Activated B cell treated with CpG ODN at 0.5 μM for 24 hours (primary cell): ENCODE data around the gene RXRG. TPM values are rescaled to one million over a fixed set of nuclear protein-coding genes. Genes with fewer than 3 reads are reported as not detected.

Experiments used
- ATAC-seq: fragments of 200-7000 bp; cut with Tn5 transposase; one replicate; pipeline ENCODE4 v1.10.0; 2021; ENCODE audit warnings: low read depth, mild to moderate bottlenecking, moderate library complexity
- CTCF ChIA-PET: fragments of 350-600 bp; sonication (Branson Sonifier 250); formaldehyde crosslinking; loops from one replicate; lab custom pipeline; 2021; ENCODE audit warnings: antibody characterized with exemption; lab: Charles Lee
- POLR2A ChIA-PET: fragments of 350-600 bp; sonication (Branson Sonifier 250); formaldehyde crosslinking; loops from one replicate; lab custom pipeline; 2021; ENCODE audit warnings: antibody characterized with exemption; lab: Charles Lee
- DNase-seq: peaks from one replicate; pipeline ENCODE4 v3.0.0; 2022
- H3K27ac Mint-ChIP-seq: one replicate; pipeline ENCODE4 v1.8.0; 2020; ENCODE audit warnings: mixed read lengths
- H3K27me3 Mint-ChIP-seq: one replicate; pipeline ENCODE4 v1.8.0; 2021; ENCODE audit warnings: mixed read lengths
- H3K36me3 Mint-ChIP-seq: one replicate; pipeline ENCODE4 v1.8.0; 2021; ENCODE audit warnings: low read depth, mixed read lengths
- H3K4me1 Mint-ChIP-seq: one replicate; pipeline ENCODE4 v1.8.0; 2021; ENCODE audit warnings: mixed read lengths
- H3K4me3 Mint-ChIP-seq: one replicate; pipeline ENCODE4 v1.8.0; 2020; ENCODE audit warnings: mild to moderate bottlenecking, mixed read lengths
- H3K9me3 Mint-ChIP-seq: one replicate; pipeline ENCODE4 v1.8.0; 2020; ENCODE audit warnings: mixed read lengths
- intact Hi-C: fragments of 100-400 bp; cut with micrococcal nuclease; formaldehyde crosslinking; loops from one replicate; pipeline ENCODE4 v1.15.1; 2024
- total RNA-seq: library from RNA; stranded (reverse); gene quantifications from 2 replicates; pipeline ENCODE4 v1.2.3, GENCODE V29; 2022
- TF ChIP-seq, protein P1 (sequence below): fragments of 200-600 bp; IDR thresholded peaks from one replicate; pipeline ENCODE4 v1.8.0; 2022; ENCODE audit warnings: antibody characterized with exemption, mild to moderate bottlenecking

Gene RXRG
- total RNA-seq, 1 donor from 2014 or later, result not detected

DNA sequence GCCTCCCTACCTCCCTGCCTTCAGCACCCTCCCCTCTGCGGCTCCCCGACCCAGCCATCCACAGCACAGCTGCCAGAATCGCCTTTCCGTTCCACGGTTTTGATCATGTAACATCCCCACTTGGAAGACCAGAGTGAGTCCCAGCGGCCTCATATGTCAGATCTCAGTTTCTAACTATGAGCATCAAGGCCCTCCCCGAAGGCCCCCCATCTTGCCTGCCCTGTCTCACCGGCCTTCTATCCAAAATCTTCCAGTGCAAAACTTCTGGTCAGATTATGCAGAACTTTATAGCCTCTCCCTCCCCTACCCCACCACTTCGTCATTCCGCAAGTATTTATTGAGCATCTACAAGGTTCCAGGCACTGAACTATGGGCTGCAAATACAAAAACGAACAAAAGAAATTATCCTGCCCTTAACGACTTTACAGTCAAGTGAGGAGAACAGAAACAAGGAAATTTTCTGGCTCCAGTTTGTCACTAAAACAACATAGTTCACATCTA is 68.1 kb downstream of the RXRG start:
- CTCF ChIA-PET, result interaction anchor here (1.7 to 2.4 kb wide), 2 partner anchors 10 to 17 kb away, joined by 6 to 9 read pairs; no protein-coding TSS in a partner anchor
- Mint-ChIP-seq H3K27me3 (peaks cover 74% of the 10 kb centered on the region), H3K4me3 (peak overlapping the region; percentile 45), H3K4me1 (peaks cover 19% of the 10 kb centered on the region), H3K9me3 (no peaks in the 10 kb centered on the region), H3K36me3 (no peaks in the 10 kb centered on the region), H3K27ac (no peak overlapping the region)
- DNase-seq (no peak), ATAC-seq (no peak)
- intact Hi-C loops, result no loop called here
- TF ChIP-seq, protein P1, sequence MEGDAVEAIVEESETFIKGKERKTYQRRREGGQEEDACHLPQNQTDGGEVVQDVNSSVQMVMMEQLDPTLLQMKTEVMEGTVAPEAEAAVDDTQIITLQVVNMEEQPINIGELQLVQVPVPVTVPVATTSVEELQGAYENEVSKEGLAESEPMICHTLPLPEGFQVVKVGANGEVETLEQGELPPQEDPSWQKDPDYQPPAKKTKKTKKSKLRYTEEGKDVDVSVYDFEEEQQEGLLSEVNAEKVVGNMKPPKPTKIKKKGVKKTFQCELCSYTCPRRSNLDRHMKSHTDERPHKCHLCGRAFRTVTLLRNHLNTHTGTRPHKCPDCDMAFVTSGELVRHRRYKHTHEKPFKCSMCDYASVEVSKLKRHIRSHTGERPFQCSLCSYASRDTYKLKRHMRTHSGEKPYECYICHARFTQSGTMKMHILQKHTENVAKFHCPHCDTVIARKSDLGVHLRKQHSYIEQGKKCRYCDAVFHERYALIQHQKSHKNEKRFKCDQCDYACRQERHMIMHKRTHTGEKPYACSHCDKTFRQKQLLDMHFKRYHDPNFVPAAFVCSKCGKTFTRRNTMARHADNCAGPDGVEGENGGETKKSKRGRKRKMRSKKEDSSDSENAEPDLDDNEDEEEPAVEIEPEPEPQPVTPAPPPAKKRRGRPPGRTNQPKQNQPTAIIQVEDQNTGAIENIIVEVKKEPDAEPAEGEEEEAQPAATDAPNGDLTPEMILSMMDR, result no peak
- POLR2A ChIA-PET, result no interaction called here

DNA sequence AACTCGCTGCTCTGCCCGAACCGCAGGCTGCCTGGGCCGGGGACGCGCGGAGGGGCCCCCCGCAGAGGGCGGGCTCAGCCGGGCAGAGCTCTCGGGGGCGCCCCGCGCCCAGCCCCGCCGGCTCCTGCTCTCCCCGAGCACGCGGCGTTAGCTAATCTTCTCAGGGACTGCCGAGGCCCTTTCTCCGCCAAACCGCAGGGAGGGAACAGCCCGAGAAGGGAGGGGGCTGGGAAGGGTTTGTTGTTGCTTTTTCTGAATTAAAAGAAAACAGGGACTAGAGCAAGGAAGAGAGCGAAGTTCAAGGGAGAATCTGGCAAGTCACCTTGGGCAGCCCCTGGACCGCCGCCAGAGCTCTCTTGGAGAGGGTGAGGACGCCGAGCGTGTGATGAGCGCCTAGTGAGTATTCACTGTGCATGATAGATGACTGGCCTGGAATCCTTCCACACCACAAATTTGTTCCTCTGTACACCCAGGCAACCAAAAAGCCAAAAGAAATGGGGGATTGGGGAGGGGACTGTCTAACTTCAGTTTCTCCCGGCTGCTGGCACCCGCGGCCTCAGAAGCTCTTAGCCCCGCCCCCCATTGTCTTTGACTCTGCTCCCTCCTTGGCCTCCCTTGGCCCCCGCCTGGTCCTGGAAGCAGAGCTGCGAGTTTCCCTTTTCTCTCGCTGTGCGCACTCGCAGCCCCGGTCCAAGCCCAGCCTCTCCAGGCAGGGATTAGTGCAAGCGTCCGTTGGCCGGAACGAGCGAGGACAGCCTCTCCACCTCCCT is 68.7 kb downstream of the RXRG start:
- Mint-ChIP-seq H3K9me3 (no peaks in the 10 kb centered on the region), H3K4me3 (peak overlapping the region; percentile 45), H3K36me3 (no peaks in the 10 kb centered on the region), H3K27me3 (peaks cover 71% of the 10 kb centered on the region), H3K4me1 (peaks cover 20% of the 10 kb centered on the region), H3K27ac (no peak overlapping the region)
- TF ChIP-seq, protein P1, result no peak
- intact Hi-C loops, result no loop called here
- no peak for DNase-seq
- no peak for ATAC-seq
- POLR2A ChIA-PET, result no interaction called here
- CTCF ChIA-PET, result interaction anchor here (1.2 to 2.4 kb wide), 3 partner anchors 9 to 216 kb away, joined by 3 to 9 read pairs (median 6); no protein-coding TSS in a partner anchor

DNA sequence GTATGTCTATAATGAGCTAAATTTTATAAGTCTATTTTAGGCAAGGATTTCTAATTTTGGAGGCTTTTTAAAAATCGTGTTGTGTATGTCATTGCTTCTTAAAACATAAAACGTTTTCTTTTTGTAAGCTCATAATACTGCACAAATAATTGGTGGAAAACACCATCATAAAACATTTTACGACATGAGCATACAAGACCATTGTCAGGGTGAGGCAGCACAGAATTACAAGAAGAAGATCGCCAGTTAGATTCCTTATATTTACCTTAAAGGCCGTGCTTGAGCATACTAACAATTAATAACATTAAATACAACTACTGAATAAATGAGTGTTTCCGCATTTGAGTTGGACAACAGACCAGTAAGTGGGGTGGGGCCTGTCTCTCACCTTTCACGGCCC is 69.3 kb downstream of the RXRG start:
- POLR2A ChIA-PET, result no interaction called here
- H3K9me3 Mint-ChIP-seq, result no peaks in the 10 kb centered on the region
- TF ChIP-seq, protein P1, result no peak
- H3K4me1 Mint-ChIP-seq, result peaks cover 20% of the 10 kb centered on the region
- DNase-seq (no peak), ATAC-seq (no peak)
- H3K27me3 Mint-ChIP-seq, result peaks cover 67% of the 10 kb centered on the region
- intact Hi-C loops, result no loop called here
- CTCF ChIA-PET, result interaction anchor here (0.6 to 2.4 kb wide), 3 partner anchors 8 to 217 kb away, joined by 3 to 9 read pairs (median 3); no protein-coding TSS in a partner anchor
- H3K27ac Mint-ChIP-seq, result no peak overlapping the region
- H3K4me3 Mint-ChIP-seq, result no peak overlapping the region
- no peaks in the 10 kb centered on the region for H3K36me3 Mint-ChIP-seq

DNA sequence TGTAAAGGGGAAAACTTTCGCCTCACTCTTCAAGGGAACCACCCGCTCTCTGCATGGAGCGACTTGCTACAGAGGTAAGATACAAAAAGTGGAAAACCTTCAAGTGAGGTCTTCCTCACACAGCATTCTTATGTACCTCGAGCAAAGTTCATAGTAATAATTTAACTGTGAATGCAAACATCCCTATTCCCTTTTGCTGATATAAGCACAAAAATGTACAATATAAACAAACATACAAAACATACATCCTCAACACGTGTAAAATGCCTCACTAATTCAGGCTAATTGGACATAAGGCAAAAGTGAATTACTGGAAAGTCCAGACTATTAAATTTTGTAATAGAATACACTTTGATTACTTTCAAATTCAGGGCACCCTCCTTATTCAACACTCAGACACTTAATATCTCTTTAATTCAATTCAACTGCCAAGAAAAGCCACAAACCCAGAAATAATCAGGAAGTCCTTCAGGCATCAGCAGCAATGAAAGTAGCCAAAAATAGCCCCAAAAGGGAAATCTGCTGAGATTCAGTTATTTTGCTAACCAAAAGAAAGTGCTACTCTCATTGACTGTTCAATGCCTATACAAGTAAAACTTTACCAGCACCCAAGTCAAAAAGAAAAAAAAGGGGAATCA is 73.2 kb downstream of the RXRG start:
- no peaks in the 10 kb centered on the region for H3K36me3 Mint-ChIP-seq
- no peak for ATAC-seq
- CTCF ChIA-PET, result no interaction called here
- POLR2A ChIA-PET, result no interaction called here
- intact Hi-C loops, result no loop called here
- TF ChIP-seq, protein P1, result no peak
- no peaks in the 10 kb centered on the region for H3K9me3 Mint-ChIP-seq
- H3K4me3 Mint-ChIP-seq, result no peak overlapping the region
- DNase-seq, result no peak
- H3K27me3 Mint-ChIP-seq, result peaks cover 77% of the 10 kb centered on the region
- peaks cover 14% of the 10 kb centered on the region for H3K4me1 Mint-ChIP-seq
- H3K27ac Mint-ChIP-seq, result no peak overlapping the region
